ENCODE measurements around the gene DCTN3. TPM values are rescaled to one million over a fixed set of nuclear protein-coding genes. Genes with fewer than 3 reads are reported as not detected.

The DCTN3 gene
- total and polyA plus RNA-seq, 12 donors, result 46.6 to 163 (median 95.3) TPM

DNA sequence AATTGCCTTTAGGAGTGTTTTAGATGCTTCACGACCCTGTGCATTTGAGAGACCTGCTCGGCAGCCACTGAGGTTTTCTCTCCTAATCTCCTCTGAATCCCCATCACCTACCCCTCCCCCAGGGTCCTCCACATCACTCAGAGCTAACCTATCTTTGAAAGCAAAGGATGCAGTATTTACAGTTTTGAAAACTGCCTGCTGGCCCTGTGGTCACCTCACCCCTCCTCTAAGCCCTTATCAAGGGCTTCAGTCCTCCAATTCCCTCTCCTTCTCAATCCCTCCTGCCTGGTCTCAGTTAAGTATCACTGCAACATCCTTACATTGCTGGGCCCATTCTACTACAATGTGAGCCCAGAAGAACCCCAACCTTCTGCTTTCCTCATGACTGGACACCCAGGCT is 13.0 kb downstream of the DCTN3 start:
- TF ChIP-seq POLR2A (IDR thresholded peaks at IDR 0.05), result no peak
- TF ChIP-seq, protein P1, sequence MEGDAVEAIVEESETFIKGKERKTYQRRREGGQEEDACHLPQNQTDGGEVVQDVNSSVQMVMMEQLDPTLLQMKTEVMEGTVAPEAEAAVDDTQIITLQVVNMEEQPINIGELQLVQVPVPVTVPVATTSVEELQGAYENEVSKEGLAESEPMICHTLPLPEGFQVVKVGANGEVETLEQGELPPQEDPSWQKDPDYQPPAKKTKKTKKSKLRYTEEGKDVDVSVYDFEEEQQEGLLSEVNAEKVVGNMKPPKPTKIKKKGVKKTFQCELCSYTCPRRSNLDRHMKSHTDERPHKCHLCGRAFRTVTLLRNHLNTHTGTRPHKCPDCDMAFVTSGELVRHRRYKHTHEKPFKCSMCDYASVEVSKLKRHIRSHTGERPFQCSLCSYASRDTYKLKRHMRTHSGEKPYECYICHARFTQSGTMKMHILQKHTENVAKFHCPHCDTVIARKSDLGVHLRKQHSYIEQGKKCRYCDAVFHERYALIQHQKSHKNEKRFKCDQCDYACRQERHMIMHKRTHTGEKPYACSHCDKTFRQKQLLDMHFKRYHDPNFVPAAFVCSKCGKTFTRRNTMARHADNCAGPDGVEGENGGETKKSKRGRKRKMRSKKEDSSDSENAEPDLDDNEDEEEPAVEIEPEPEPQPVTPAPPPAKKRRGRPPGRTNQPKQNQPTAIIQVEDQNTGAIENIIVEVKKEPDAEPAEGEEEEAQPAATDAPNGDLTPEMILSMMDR (IDR thresholded peaks at IDR 0.05), result no peak
- Histone ChIP-seq H3K4me3 (no peak overlapping the region), H3K27me3 (no peaks in the 10 kb centered on the region), H3K36me3 (replicated peaks in 1 of 2) (no peaks in the 10 kb centered on the region), H3K27ac (no peak overlapping the region), H3K4me1 (replicated peaks in 1 of 2) (peaks cover 2 to 11% of the 10 kb centered on the region in 2 donors), H3K9me3 (replicated peaks in 1 of 3) (no peaks in the 10 kb centered on the region)
- intact Hi-C loops (cut with DNase I), result loop anchor here in 1 of 2 donors (10.0 kb wide), 1 partner anchor 273 kb away; no protein-coding TSS in a partner anchor
- DNase-seq, result no peak
- 57 to 75% (median 60%) methylated on average over 2 of the region's 2 CpGs for whole genome bisulfite sequencing, 4 donors

DNA sequence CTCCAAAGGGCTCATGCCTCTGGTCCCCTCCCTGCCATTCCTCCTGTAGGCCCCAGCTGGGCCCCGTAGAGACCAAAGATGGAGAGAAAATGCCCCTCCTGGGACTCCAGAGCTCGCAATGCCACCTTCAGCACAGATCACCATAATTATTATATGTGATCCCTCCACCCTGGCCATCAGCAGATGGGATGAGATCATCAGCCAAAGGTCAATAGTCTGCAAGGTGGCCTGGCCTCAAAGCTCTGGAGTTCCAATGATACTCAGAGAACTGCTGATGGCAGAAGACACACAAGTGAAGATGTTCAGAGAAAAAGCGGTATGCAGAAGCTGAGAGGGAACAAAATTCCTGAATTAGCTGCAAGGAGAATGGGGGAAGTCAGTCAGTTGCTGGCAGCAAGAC is 13.4 kb downstream of the DCTN3 start:
- intact Hi-C loops (cut with DNase I), result loop anchor here in 1 of 2 donors (10.0 kb wide), 1 partner anchor 272 kb away; no protein-coding TSS in a partner anchor
- H3K27ac ChIP-seq, result no peak overlapping the region

DNA sequence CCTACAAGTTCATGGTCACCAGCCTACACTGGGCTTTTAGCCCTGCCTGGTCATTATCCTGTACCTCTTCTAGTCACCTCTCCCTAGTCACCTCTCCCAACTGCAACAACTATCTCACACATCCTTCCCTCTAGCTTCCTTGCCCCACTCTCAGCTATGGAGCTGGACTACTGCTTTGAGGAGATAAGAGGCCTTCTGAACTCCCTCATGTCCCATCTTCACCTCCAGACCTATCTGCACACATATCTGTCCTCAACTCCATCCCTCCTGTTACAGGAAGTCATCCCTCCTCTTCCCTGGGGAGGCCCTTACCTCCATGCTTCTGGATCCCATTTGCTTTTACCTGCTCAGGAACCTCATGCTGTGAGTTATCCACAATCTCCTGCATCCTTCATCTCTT is 14.1 kb downstream of the DCTN3 start:
- Histone ChIP-seq H3K36me3 (replicated peaks in 1 of 2) (no peaks in the 10 kb centered on the region), H3K4me1 (replicated peaks in 1 of 2) (peaks cover 0 to 6% of the 10 kb centered on the region in 2 donors), H3K9me3 (replicated peaks in 1 of 3) (no peaks in the 10 kb centered on the region), H3K27ac (no peak overlapping the region), H3K4me3 (no peak overlapping the region), H3K27me3 (no peaks in the 10 kb centered on the region)
- TF ChIP-seq, protein P1 (IDR thresholded peaks at IDR 0.05), result no peak
- TF ChIP-seq POLR2A (IDR thresholded peaks at IDR 0.05), result no peak
- intact Hi-C loops (cut with DNase I), result loop anchor here in 1 of 2 donors (10.0 kb wide), 1 partner anchor 271 kb away; no protein-coding TSS in a partner anchor
- no peak for DNase-seq

More for the DNA sequence above, 13.4 kb downstream of the DCTN3 start:
- H3K27me3 ChIP-seq, result no peaks in the 10 kb centered on the region
- H3K9me3 ChIP-seq (replicated peaks in 1 of 3), result no peaks in the 10 kb centered on the region
- DNase-seq, result no peak
- TF ChIP-seq, protein P1 (IDR thresholded peaks at IDR 0.05), result no peak
- no peak for TF ChIP-seq POLR2A (IDR thresholded peaks at IDR 0.05)
- no peaks in the 10 kb centered on the region for H3K36me3 ChIP-seq (replicated peaks in 1 of 2)
- 88 to 95% (median 91%) methylated on average over 3 of the region's 3 CpGs for WGBS, 4 donors
- no peak overlapping the region for H3K4me3 ChIP-seq
- H3K4me1 ChIP-seq (replicated peaks in 1 of 2), result peaks cover 0 to 9% of the 10 kb centered on the region in 2 donors

DNA sequence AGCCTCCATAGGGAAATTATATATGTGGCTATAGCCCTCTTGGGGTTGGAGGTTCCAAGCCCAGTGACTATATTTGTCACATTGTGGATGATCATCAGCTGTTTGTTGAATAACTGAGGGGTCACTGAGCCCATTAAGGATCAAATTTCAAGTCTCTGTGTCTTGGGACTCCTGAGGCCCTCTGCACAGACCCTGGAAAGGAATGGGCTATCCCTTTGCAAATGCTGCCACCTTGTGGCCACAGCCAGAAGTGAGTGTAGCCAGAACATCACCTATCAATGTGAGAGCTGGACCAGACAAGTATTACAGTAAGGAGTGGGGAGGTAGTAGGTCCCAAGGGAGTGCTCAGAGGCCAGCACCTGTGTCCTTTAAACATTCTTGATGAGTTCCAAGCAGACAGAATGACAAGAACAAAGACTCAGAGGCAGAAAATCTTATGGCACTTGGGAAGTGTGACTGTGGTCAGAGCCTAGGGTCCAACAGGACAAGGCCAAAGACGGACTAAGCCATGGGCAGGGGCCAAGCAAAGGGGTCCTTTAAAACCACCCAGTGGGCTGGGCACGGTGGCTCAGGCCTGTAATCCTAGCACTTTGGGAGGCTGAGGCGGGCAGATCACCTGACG is 16.6 kb downstream of the DCTN3 start:
- Histone ChIP-seq H3K36me3 (replicated peaks in 1 of 2) (no peaks in the 10 kb centered on the region), H3K4me3 (no peak overlapping the region), H3K27me3 (no peaks in the 10 kb centered on the region), H3K9me3 (replicated peaks in 1 of 3) (no peaks in the 10 kb centered on the region), H3K4me1 (replicated peaks in 1 of 2) (no peaks in the 10 kb centered on the region), H3K27ac (no peak overlapping the region)
- DNase-seq, result peak; percentile 71 to 94 (median 83)
- 45 to 61% (median 48%) methylated on average over 4 of the region's 4 CpGs for WGBS, 4 donors
- intact Hi-C loops (cut with DNase I), result loop anchor here in 1 of 2 donors (10.0 kb wide), 1 partner anchor 269 kb away; no protein-coding TSS in a partner anchor
- TF ChIP-seq, protein P1 (IDR thresholded peaks at IDR 0.05), result peak; percentile 78 to 93 (median 88)
- TF ChIP-seq POLR2A (IDR thresholded peaks at IDR 0.05), result no peak
